Brain microvascular endothelial cell (primary cell): Measurements from ENCODE around the gene SNN.

Experiments used
- DNase-seq: peaks from one replicate; pipeline ENCODE4 v3.0.0-alpha.2; 2020
- H3K27ac ChIP-seq: fragments of 250-450 bp; sonication (Bioruptor Pico); 2 replicates; pipeline ENCODE4 v1.5.1; 2020; ENCODE audit warnings: mild to moderate bottlenecking, moderate library complexity
- H3K27me3 ChIP-seq: fragments of 250-450 bp; sonication (Bioruptor Pico); replicated peaks from 2 replicates; pipeline ENCODE4 v1.5.1; 2020; ENCODE audit warnings: mild to moderate bottlenecking
- H3K36me3 ChIP-seq: fragments of 250-450 bp; sonication (Bioruptor Pico); replicated peaks from 2 replicates; pipeline ENCODE4 v1.5.1; 2020; ENCODE audit warnings: mild to moderate bottlenecking
- H3K4me3 ChIP-seq: 2 replicates; pipeline ENCODE4 v1.5.1; 2011; ENCODE audit warnings: low read depth, mild to moderate bottlenecking, control low read depth, low read length, moderate library complexity
- CTCF ChIP-seq: IDR thresholded peaks from 2 replicates; pipeline ENCODE4 v1.5.1; 2011; ENCODE audit warnings: low read depth, mild to moderate bottlenecking, moderate library complexity, low read length, control low read depth, inconsistent platforms; ENCODE audit errors: missing control alignments
- in situ Hi-C: cut with HindIII; loops from 2 replicates; pipeline ENCODE4 v1.10.0; 2017; ENCODE audit warnings: low sequenced_read_pairs, low pct_ligation_motif_present

SNN gene

GRCh38 chr16:11727796-11728543 is 59.7 kb downstream of the SNN start:
- DNase-seq: no peak
- H3K36me3 ChIP-seq: peaks cover 64% of the 10 kb centered on the region
- H3K4me3 ChIP-seq: no peak overlapping the region
- H3K27me3 ChIP-seq: no peaks in the 10 kb centered on the region
- in situ Hi-C loops: no loop called here
- TF ChIP-seq CTCF: no peak
- H3K27ac ChIP-seq: no peak overlapping the region
